NAMALWA (cell line): ENCODE data around the gene ASAP3.
A peak's percentile ranks its signal among the peaks of the same experiment; 100 is the strongest.

Source experiments
- DNase-seq: peaks from one replicate; pipeline ENCODE4 v3.0.0-alpha.2; 2015; ENCODE audit warnings: low spot score

ASAP3 gene

DNA sequence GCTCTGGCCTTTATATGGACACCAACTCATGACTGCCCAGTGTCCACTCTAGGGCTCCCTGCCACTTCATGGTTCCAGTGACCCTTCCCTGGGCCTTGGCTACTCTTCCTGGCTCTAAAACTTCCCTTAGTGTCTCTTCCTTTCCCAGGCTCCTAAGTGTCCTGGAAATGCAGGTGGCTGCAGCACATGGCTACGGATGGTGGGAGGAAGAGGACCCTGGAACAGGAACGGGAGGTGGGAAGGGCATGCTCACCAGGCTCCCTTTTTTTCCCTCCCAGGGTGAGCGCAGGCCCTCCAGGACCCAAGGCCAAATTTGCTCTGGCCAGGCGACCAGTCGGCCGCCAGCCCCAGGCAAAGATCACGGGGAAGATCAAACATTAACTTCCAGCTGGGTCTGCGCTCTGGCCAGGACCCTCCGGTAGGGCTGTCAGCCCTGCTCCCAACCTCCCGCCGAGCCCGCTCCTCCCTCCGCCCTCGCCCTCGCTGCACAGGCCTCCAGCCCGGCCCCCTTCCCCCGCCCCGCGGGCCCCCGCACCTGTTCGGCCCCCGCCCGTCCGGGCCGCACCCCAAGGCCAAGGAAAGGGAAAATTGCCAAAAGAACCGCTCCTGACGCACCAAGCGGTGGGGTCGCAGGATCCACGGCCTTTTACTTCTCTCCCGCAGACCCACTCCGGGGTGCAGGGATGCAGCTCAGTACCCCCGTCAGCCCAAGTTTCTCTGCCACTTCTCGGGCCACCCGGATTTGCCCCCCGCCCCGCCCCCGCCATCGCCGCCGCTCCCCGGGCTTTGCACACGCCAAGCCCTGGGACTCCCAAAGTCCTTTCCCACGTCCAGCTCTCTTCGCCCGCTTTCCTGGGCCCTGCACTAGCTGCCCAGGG, 60.3 kb downstream of the ASAP3 start:
- DNase-seq, result no peak

DNA sequence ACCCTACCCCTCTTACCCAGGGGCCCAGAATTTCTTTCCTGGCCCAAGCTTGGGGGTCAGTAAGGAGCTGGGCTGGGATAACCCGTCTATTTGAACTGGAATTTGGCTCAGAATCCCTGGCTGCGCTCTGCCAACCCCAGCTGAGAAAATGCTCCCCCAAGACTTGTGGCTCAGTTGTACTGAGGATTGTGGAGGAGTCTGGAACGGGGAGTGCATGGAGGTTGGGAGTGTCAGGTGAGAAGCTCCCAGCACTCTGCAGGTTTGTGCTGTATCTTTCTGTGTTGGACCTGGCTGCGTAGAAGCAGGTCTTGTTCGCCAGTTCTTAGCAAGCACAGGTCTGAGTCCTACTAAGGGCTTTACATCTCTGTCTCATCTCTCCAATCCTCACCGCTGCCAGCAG, 61.0 kb downstream of the ASAP3 start:
- DNase-seq, result no peak

DNA sequence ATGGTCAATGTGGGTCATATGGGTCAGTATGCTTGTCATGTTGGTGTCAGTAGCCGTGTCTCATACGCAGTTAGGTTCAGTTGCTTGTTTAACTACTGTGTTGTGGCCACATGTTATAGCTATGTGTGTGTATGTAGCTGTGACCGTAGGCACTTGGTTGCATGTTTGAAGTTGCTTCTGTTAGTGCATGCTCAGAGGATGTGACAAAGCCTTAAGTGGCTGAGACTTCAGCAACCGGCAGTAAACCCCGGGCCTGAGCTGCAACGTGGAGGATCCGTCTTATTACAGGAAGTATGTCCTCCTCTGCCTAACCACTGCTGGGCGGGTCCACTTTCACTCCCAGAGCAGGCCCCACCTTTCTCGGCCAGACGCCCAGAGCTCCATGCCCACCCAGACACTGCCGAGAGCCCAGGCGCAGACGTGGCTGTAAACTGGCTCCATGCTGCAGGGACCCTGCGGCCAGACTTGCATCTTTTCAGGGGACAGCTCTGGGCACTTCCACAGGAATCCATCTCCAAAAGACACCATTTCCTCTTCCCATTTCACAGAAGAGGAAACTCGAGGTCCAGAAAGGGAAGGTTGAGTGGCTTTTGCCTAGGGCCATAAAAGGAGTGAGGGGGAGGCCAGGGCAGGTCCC, 61.6 kb downstream of the ASAP3 start:
- DNase-seq, result no peak

DNA sequence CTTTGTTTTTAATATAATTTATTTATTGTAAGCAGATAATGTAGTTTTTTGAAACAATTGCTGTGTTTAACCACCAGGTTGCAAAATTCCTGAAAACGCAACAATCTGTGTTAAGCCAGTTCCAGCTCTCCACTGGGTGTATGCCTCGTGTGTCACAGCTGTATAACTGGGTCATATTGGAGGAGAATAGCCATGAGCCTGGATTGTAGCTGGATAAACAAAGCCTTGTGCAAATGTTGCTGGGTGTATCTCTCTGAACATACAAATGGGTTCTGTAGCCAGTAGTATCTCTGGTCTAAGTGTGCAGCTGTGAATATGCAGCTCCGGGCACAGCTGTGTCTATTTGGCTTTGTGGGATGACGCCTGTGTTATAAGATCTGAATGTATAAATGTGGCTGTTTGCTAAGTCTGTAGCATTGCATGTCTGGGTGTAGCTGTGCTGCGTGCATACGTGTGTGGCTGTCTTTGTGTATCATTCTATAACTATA, 62.2 kb downstream of the ASAP3 start:
- no peak for DNase-seq

DNA sequence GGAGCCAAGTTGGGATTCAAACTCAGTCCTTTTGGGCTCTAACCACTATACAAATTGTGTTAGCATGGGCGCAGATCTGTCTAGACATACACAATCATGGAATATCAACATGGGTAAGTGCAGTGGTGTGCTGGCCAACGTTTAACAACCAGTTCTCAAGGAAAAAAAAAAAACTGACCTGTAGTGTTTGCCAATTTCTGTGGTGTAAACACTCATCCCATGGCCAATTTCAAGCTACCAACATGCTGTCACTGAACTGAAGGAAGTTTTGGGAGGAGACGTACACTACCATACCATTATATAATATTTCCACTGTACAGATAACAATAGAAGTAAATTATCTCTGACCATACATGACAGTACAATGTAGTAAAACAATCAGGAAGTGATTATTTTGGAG, 62.6 kb downstream of the ASAP3 start:
- DNase-seq, result no peak

DNA sequence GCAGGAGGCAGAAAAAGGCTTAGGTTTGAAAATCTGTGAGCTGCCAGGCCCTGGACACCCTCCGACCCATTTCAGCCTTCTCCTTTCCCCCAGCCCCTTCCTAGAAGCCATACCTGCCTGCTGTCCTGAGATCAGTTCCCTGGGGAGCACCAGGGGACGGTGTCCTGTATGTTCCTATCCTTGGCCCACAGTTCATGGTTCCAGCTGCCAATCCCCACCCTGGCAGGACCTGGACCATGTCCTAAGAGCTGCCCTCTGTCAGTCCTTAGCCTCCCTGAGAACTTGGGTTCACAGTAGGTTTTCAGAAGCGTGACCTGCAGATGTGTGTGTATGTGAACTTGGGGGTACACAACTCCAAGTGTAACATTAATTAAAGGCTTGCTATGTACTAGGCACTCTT, 63.2 kb downstream of the ASAP3 start:
- DNase-seq, result no peak

DNA sequence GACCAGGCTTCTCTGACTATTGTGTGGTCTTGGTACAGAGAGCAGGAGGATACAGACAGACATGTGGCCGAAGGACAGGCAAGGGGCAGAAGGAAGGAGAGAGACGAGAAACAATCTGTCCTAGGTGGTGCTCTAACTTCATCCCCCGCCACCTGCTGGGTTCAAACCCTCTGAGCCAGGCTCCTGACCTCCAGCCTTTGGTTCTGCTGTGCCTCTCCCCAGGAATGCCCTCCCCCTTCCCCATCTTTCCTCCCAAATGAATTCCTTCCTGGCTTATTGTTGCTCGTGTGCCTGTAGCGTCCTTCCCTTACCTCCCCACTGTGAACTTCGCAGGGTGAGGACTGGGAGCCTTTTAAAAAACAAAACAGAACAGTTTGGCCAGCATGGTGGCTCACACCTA, 64.8 kb downstream of the ASAP3 start:
- no peak for DNase-seq

DNA sequence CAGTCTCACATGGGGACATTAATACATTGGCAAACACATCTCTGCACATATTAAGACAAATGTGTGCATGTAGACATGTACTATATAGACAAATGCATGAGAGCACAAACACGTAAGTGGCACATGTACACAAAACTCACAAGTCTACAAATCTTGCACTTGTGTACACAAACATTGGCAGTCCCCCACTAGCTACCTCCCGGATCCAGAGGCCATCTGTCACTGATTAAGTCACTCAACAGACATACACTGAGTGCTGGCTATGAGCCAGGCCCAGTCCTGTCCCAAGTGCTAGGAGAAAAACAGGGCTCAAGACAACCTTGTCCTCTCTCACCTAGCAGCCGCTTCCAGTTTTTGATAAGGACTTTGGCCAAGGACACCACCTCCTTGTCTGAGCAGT, 66.4 kb downstream of the ASAP3 start:
- no peak for DNase-seq

DNA sequence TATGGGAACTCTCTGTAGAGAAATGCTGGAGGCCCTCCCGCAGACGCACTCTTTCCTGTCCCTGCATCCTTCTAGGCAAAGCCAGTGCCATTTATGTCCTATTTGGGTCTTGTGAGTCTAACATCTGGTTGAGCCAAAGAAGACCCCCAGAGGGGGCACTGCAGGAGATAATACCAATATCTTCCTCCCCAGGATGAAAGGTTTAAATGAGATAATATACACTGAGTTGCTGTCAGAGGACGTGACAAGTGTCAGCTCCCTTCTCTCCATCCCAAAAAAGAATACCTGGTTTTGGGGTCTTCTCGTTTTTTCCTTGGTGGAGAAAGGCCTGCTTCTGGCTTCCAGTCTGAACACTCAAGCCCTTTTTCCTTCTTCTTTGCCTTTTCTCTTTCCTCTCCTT, 67.0 kb downstream of the ASAP3 start:
- no peak for DNase-seq

DNA sequence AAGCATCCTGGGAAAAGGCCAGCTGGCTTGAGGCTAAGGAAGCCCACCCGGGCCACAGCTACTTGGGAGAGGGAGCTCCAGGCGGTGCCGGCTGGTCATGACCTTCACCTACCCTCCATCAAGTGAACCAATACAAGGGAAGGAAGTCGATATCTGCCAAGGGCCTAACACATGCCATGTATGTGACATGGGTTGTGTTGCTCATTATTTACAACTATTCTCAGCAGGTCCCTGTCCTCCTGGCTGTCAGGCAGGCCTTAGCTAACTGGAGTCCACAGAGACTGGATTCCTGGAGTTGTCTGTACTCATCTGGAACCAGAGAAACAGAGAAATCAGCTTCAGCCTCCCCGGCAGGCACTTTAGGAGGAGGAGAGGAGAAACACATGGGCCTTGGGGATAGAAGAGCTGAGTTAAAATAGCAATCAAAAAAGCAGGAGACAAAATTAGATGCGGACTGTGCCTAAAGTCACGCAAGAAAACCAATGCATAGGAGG, 75.1 kb downstream of the ASAP3 start:
- DNase-seq, result no peak

DNA sequence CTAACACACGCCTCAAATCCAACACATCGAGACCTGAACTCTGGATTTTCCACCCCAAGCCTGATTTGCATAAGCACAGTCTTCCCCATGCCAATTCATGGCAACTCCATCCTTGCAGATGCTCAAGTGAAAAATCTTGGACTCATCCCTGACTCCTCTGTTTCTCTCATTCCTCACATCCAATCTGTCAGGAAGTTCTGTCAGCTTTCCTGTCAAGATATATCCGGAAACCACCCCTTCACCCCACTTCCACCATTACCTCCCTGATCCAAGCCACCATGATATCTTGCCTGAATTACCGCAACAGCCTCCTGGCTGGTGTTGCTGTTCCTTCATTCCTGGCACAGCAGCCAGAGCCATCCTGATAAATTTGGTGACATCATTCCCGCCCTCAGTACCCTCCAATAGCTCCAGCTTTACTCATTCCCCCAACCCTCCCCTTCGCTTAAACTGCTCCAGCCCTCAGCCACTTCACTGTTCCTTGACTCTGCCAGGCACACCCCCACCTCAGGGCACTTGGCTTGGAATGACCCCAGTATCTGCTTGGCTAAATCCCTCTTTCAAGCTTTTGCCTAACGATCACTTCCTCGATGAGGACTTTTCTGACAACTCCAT, 76.9 kb downstream of the ASAP3 start:
- DNase-seq, result no peak

DNA sequence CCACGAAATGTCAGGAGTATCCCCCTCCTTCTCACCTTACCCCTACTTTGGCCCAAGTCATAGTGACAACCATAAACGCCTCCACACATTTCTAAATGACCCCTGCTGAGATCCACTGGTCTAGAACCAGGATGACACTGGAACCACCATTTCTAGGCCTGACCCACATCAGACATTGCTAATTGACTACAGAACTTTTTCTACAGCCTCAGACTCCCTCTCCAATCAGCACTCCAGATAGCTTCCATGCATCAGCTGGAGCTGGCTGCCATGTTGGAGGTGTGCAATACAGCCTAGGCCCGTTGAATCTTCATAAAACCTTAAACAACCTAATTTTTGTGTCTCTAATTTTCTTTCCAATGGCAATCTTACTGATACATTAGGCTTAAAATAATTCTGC, 78.0 kb downstream of the ASAP3 start:
- no peak for DNase-seq

DNA sequence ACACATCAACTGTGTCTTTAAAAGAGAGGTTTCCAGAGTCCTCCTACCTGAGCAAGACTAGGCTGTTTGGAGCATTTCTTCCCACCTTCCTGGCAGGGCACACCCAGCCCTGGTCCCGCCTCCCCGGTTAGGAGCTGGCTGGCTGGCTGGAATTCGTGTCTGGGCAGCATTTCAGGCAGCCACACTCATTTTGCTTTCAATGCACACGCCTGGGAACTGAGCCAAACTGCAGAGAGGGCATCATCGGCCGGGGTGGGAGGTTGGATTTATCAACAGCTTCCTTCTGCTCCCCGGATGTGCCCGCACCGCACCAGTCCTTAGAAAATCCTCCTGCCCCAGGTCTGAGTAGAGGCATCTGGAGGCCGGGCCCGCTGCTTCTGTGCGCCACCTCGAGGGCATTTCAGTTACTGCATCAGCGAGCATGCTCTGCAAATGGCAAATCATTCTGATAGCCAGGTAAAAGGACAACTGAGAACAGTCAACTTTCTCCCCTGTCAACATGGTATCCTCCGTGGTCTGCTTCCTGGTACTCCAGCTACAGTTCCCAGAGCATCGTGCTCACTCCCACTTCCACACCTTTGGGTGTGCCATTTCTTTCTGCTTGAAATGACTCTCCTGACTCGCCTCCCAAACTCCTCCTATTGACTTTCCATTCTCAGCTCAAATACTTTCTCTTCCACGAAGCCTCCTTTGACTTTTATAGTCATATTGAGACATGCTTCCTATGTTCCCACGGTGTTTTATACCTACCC, 80.1 kb downstream of the ASAP3 start:
- DNase-seq, result peak; percentile 85

DNA sequence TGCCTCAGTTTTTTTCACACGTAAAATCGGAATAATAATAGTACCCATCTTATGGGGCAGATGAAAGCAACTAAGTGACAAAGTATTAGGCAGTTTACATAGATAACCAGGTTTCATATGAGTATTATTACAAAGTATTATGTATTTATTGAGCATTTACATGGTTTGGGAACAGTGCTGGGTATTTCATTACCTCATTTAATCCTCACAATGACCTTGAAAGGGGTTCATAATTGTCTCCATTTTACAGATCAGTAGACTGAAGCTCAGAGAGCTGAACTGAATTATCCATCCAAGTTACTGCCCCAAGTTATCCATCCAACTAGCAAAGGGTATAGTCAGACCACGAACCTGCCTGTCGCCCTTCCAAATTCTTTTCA, 80.6 kb downstream of the ASAP3 start:
- DNase-seq, result no peak

DNA sequence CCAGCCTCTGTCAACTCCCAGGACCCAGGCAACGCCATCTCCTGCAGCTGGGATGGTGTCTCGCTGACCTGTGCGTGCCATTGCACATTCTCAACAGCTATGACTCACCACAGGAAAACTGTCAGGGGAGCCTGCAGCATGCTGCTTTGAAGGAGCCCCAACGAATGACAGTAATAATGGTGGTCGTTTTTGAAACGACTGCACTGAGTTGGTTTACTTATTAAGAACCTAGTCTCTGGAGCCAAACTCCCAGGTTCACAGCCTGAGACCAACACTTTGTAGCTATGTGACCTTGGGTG, 81.0 kb downstream of the ASAP3 start:
- DNase-seq, result no peak

DNA sequence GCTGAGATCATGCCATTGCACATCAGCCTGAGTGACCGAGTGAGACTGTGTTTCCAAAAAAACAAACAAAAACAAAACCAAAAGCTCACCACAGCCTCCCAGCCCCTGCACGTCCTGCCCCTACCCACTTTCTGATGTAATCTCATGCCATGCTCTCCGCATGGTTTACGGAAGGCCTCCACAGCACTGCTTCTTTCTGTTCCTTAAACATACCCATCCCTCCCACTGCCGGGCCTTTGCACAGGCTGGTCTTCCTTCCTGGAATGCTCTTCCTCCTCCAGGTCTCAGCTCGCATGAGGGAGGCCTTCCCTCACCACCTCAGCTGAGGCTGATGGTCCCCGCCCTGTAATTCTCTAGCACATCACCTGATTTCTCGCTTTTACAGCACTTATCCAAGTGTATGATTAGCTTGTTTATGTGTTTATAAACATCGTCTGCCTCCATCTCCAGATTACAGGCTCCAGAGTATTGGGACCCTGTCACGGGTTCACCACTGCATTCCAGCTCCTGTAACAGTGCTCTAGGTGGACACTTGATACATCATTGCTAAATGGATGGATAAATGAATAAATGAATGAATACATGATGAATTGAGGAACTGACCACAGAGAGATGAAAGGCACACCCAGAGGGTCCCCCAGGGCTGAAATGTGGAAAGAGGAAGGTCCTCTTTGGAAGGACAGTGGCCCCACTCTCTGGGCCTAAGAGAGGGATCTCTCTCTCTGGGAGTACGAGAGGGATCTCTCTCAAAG, 81.5 kb downstream of the ASAP3 start:
- DNase-seq, result no peak

DNA sequence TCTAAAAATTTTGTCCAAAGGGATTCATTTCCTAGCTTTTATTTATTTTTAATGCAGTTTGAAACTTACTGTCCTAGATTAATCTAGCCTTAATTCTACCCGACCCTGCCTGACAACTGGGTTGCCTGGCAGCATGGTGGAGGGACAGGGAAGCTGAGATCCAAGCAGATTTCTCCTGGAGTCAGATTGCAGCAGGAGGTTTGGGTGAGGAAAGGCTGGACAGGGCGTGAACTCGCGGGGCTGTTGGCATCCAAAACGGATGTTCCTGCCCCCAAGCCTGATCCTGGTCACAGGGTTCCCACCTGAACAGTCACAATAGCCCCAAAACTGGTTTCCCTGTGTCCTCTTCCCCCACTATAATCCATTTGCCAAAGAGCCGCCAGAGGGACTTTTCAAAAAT, 82.7 kb downstream of the ASAP3 start:
- no peak for DNase-seq

DNA sequence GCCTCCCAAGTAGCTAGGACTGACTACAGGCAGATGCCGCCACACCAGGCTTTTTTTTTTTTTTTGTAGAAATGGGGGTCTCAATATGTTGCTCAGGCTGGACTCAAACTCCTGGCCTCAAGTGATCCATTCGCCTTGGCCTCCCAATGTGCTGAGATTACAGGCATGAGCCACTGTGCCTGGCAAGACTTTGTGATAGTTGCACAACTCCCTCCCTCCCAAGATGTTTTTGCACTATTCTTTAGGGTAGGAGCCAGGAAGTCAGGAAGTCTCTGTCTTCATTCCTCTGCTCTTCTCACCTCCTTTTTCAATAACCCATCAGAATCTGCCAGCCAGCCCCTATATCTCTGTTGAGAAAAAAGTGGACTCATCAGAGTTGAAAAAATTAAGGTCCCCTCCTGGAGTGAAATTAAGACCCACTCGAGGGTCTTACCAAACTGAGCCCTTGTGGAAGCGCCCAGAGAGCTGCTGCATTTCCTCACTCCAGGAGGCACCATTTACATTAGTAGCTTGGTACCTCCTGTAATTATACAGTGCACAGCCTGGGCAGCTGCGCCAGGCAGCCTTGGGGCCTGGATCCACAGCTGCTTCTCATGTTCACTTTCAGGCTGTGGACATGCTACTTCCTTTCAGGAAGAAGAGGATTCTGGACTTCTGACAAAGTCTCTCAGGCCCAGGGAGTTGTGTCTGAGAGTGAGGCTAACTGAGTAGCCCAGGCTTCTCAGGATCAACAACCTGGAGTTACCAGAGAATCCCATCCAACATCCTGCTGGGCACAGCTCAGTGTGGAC, 83.5 kb downstream of the ASAP3 start:
- no peak for DNase-seq

DNA sequence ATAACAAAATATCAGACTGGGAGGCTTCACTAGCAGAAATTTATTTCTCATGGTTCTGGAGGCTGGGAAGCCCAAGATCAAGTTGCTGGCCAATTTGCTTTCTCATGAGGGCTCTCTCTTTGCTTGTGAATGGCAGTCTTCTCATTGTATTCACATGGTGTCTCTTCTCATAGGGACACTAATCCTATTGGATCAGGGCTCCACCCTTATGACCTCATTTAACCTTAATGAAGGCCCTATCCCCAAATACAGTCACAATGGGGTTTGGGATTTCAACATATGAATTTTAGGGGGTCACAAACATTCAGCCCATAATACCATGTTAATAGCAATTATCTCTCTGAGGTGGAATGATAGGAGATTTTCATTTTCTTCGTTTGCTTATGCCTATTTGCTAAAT, 84.8 kb downstream of the ASAP3 start:
- no peak for DNase-seq

DNA sequence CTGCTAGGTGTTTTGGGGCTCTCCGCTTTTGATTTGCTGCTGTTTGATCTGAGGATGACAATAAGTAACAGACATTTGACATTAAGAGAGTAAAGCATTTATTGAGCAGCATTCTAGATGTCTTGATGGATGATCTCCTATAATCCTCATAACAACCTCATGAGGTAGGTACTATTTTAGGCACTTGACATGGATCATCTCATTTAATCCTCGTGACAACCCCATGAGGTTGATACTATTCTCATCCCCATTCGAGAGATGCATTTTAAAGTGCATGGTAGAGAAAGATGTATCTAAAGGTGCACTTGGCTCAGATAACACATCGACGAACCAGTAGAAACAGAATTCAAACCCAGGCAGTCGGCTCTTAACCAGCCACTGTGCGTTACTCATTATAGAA, 86.1 kb downstream of the ASAP3 start:
- no peak for DNase-seq

DNA sequence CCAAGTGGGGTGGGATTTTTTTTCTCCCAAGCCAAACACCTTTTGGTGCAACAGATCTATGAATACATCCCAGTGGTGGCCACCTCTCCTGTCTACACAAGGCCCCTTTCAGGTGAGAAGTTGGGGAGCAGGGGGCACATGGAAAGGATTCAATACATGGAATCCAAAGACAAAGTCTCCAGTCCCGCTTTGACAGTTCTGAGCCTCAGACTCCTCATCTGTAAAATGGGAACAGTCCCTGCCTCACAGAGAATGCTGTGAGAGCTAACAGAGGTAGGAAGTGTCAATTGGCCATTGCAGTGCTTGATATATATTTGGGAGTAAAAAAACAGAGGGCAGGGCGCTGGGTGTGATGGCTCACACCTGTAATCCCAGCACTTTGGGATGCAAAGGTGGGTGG, 87.6 kb downstream of the ASAP3 start:
- DNase-seq, result no peak
